ENCODE measurements around the gene OPCML. TPM values are rescaled to one million over a fixed set of nuclear protein-coding genes. Genes with fewer than 3 reads are reported as not detected.

The OPCML gene
- polyA plus RNA-seq, 1 donor from 2014 or later = 11.6 TPM

DNA sequence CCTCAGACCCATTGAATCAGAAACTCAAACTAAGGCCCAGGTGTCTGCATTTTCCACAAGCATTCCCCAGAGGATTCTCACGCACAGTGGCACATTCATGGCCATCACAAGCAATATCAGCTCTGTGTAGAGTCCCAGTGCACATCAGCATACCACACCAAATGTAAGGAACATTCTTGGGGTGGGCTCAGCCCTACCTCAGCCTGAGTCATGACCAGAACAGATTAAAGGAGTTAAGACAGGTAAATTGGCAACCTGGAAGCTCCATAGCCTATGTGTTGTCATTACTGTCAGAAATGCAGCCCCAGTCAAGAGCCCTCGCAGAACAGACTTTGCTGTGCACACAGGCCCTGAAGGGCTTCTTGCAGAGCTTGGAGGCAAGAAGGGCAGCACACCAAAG, 53.1 kb downstream of the OPCML start:
- no peak overlapping the region for H3K4me3 ChIP-seq (ENCODE audit: low read length)
- H3K27me3 ChIP-seq (ENCODE audit: insufficient read depth, low read depth, low read length) = no peaks in the 10 kb centered on the region
- no peak overlapping the region for H3K9ac ChIP-seq (ENCODE audit: low read length)
- TF ChIP-seq SMC3 (conservative IDR thresholded peaks at IDR 0.05; ENCODE audit: poor library complexity) = no peak
- TF ChIP-seq, protein P1, sequence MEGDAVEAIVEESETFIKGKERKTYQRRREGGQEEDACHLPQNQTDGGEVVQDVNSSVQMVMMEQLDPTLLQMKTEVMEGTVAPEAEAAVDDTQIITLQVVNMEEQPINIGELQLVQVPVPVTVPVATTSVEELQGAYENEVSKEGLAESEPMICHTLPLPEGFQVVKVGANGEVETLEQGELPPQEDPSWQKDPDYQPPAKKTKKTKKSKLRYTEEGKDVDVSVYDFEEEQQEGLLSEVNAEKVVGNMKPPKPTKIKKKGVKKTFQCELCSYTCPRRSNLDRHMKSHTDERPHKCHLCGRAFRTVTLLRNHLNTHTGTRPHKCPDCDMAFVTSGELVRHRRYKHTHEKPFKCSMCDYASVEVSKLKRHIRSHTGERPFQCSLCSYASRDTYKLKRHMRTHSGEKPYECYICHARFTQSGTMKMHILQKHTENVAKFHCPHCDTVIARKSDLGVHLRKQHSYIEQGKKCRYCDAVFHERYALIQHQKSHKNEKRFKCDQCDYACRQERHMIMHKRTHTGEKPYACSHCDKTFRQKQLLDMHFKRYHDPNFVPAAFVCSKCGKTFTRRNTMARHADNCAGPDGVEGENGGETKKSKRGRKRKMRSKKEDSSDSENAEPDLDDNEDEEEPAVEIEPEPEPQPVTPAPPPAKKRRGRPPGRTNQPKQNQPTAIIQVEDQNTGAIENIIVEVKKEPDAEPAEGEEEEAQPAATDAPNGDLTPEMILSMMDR (IDR thresholded peaks at IDR 0.05; ENCODE audit: poor library complexity, severe bottlenecking) = no peak
- no peak for TF ChIP-seq MXI1 (conservative IDR thresholded peaks at IDR 0.05; ENCODE audit: poor library complexity, severe bottlenecking)
- TF ChIP-seq, protein P2, sequence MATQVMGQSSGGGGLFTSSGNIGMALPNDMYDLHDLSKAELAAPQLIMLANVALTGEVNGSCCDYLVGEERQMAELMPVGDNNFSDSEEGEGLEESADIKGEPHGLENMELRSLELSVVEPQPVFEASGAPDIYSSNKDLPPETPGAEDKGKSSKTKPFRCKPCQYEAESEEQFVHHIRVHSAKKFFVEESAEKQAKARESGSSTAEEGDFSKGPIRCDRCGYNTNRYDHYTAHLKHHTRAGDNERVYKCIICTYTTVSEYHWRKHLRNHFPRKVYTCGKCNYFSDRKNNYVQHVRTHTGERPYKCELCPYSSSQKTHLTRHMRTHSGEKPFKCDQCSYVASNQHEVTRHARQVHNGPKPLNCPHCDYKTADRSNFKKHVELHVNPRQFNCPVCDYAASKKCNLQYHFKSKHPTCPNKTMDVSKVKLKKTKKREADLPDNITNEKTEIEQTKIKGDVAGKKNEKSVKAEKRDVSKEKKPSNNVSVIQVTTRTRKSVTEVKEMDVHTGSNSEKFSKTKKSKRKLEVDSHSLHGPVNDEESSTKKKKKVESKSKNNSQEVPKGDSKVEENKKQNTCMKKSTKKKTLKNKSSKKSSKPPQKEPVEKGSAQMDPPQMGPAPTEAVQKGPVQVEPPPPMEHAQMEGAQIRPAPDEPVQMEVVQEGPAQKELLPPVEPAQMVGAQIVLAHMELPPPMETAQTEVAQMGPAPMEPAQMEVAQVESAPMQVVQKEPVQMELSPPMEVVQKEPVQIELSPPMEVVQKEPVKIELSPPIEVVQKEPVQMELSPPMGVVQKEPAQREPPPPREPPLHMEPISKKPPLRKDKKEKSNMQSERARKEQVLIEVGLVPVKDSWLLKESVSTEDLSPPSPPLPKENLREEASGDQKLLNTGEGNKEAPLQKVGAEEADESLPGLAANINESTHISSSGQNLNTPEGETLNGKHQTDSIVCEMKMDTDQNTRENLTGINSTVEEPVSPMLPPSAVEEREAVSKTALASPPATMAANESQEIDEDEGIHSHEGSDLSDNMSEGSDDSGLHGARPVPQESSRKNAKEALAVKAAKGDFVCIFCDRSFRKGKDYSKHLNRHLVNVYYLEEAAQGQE (IDR thresholded peaks at IDR 0.05; ENCODE audit: borderline replicate concordance) = no peak
- no peak for TF ChIP-seq EP300 (conservative IDR thresholded peaks at IDR 0.05; ENCODE audit: poor library complexity, severe bottlenecking)
- TF ChIP-seq RAD21 (conservative IDR thresholded peaks at IDR 0.05) = no peak
- no peak for TF ChIP-seq EZH2 (IDR thresholded peaks at IDR 0.05; ENCODE audit: borderline replicate concordance, insufficient read depth, low read length, poor library complexity, severe bottlenecking)
- no peak for TF ChIP-seq TAF1 (IDR thresholded peaks at IDR 0.05; ENCODE audit: low read depth)
- TF ChIP-seq POLR2AphosphoS5 (IDR thresholded peaks at IDR 0.05) = no peak
- no peak overlapping the region for H2AFZ ChIP-seq (ENCODE audit: low read depth, low read length)
- H4K20me1 ChIP-seq (ENCODE audit: insufficient read depth) = no peaks in the 10 kb centered on the region
- no peak overlapping the region for H3K27ac ChIP-seq (ENCODE audit: low read length)
- no peaks in the 10 kb centered on the region for H3K79me2 ChIP-seq (replicated peaks; ENCODE audit: insufficient read depth, low read length)
- no peak overlapping the region for H3K4me2 ChIP-seq (ENCODE audit: low read length)
- H3F3A ChIP-seq (ENCODE audit: insufficient read depth, low read length, poor library complexity, severe bottlenecking) = no peaks in the 10 kb centered on the region
- no peaks in the 10 kb centered on the region for H3K9me2 ChIP-seq (ENCODE audit: insufficient read depth, low read length)
- H3K9me3 ChIP-seq (ENCODE audit: low read length) = no peaks in the 10 kb centered on the region
- H3K36me3 ChIP-seq (ENCODE audit: insufficient read depth, low read length) = no peaks in the 10 kb centered on the region

DNA sequence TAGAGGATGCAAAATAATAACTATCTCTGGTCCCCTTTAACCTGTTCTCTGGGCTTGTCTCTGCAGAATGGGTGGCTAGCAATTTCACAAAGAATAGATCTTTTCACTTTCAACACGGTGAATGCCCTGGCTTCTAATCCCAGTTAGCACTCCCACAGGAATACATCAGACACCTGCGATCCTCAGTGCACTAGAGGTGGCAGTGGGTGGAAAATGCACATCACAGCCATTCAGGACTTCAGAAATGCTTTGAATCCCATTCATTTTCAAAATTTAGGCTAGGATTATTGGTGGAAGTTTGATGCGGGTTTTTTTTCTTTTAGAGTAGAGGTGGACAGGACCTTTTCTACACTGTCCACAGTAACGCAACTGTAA, 55.1 kb downstream of the OPCML start:
- no peaks in the 10 kb centered on the region for H3K9me3 ChIP-seq (ENCODE audit: low read length)
- no peaks in the 10 kb centered on the region for H3K9me2 ChIP-seq (ENCODE audit: insufficient read depth, low read length)
- no peaks in the 10 kb centered on the region for H4K20me1 ChIP-seq (ENCODE audit: insufficient read depth)
- H3K79me2 ChIP-seq (replicated peaks; ENCODE audit: insufficient read depth, low read length) = no peaks in the 10 kb centered on the region
- TF ChIP-seq EP300 (conservative IDR thresholded peaks at IDR 0.05; ENCODE audit: poor library complexity, severe bottlenecking) (no peak), SMC3 (conservative IDR thresholded peaks at IDR 0.05; ENCODE audit: poor library complexity) (no peak), RAD21 (conservative IDR thresholded peaks at IDR 0.05) (no peak), TAF1 (IDR thresholded peaks at IDR 0.05; ENCODE audit: low read depth) (no peak), MXI1 (conservative IDR thresholded peaks at IDR 0.05; ENCODE audit: poor library complexity, severe bottlenecking) (no peak), POLR2AphosphoS5 (IDR thresholded peaks at IDR 0.05) (no peak), EZH2 (IDR thresholded peaks at IDR 0.05; ENCODE audit: borderline replicate concordance, insufficient read depth, low read length, poor library complexity, severe bottlenecking) (no peak)
- TF ChIP-seq, protein P2 (IDR thresholded peaks at IDR 0.05; ENCODE audit: borderline replicate concordance) = no peak
- TF ChIP-seq, protein P1 (IDR thresholded peaks at IDR 0.05; ENCODE audit: poor library complexity, severe bottlenecking) = no peak
- no peak overlapping the region for H3K4me3 ChIP-seq (ENCODE audit: low read length)
- no peak overlapping the region for H2AFZ ChIP-seq (ENCODE audit: low read depth, low read length)
- H3F3A ChIP-seq (ENCODE audit: insufficient read depth, low read length, poor library complexity, severe bottlenecking) = no peaks in the 10 kb centered on the region
- H3K27me3 ChIP-seq (ENCODE audit: insufficient read depth, low read depth, low read length) = no peaks in the 10 kb centered on the region
- H3K27ac ChIP-seq (ENCODE audit: low read length) = no peak overlapping the region
- H3K4me2 ChIP-seq (ENCODE audit: low read length) = no peak overlapping the region
- H3K9ac ChIP-seq (ENCODE audit: low read length) = no peak overlapping the region
- H3K36me3 ChIP-seq (ENCODE audit: insufficient read depth, low read length) = no peaks in the 10 kb centered on the region
